Adrenal gland (tissue), 12 donors: ENCODE data around the gene IDH3A. TPM values are rescaled to one million over a fixed set of nuclear protein-coding genes. Genes with fewer than 3 reads are reported as not detected.

Source experiments
- DNase-seq, 7 donors: peaks; one replicate each; pipeline ENCODE4 v3.0.0-alpha.2; 2019 to 2020
- H3K27ac ChIP-seq, 5 donors: fragments of 200-600 bp; sonication (generic) in 4 of 5; 1 replicate in 3 of 5; 2 replicates in 2 of 5; pipeline versions ENCODE4 v1.5.1 to v1.8.0; 2016 to 2020; ENCODE audit warnings: mild to moderate bottlenecking in 1 of 5
- H3K27me3 ChIP-seq: fragments of 200-600 bp; 2 replicates; pipeline ENCODE4 v1.8.0; 2021
- H3K36me3 ChIP-seq, 2 donors: fragments of 200-600 bp; replicated peaks in 1 of 2; 1 replicate in 1 of 2; 2 replicates in 1 of 2; pipeline versions ENCODE4 v1.5.1 to v1.8.0; 2018 to 2022
- H3K4me1 ChIP-seq, 2 donors: fragments of 200-600 bp; replicated peaks in 1 of 2; 1 replicate in 1 of 2; 2 replicates in 1 of 2; pipeline versions ENCODE4 v1.5.1 to v1.8.0; 2018 to 2021
- H3K4me3 ChIP-seq, 4 donors: fragments of 200-600 bp; sonication (generic) in 3 of 4; one replicate each; pipeline ENCODE4 v1.5.1; 2016 to 2018
- H3K9me3 ChIP-seq, 3 donors: fragments of 200-600 bp; sonication (generic) in 1 of 3; replicated peaks in 1 of 3; 1 replicate in 2 of 3; 2 replicates in 1 of 3; pipeline versions ENCODE4 v1.5.1 to v1.8.0; 2016 to 2021
- CTCF ChIP-seq, 6 experiments: fragments of 450-650 bp in 4 of 6; fragments of 200-600 bp in 2 of 6; sonication (generic) in 1 of 6; IDR thresholded peaks; 1 replicate in 5 of 6; 2 replicates in 1 of 6; pipeline versions ENCODE4 v1.5.1 to v1.8.0; 2016 to 2021; ENCODE audit warnings: antibody characterized with exemption in 6 of 6, mild to moderate bottlenecking in 2 of 6, moderate library complexity in 1 of 6
- POLR2A ChIP-seq, 2 donors: fragments of 450-650 bp; IDR thresholded peaks; one replicate each; pipeline ENCODE4 v1.6.1; 2017; ENCODE audit warnings: antibody characterized with exemption in 2 of 2, mild to moderate bottlenecking in 2 of 2, moderate library complexity in 1 of 2
- WGBS, 4 donors: extraction: QIAGEN DNeasy Blood & Tissue Kit in 2 of 4; methylation state at CpG; one replicate each; pipeline versions ENCODE4 v1.1.5 to v1.1.7; 2013 to 2017; 5-methylcytosine and 5-hydroxymethylcytosine counted together
- intact Hi-C, 2 donors: fragments of 100-400 bp; cut with DNase I; formaldehyde crosslinking; loops; one replicate each; pipeline versions ENCODE4 v1.14.1 to v1.15.0; 2022 to 2023
- polyA plus RNA-seq, 3 donors: library from polyadenylated mRNA; stranded (reverse); fragments of 200-250 nt in 2 of 3; fragments of 350-450 nt in 1 of 3; fragmentation: Illumina TruSeq in 1 of 3; extraction: RNeasy Lipid Tissue Mini Kit (QIAGEN cat#74804) in 1 of 3; gene quantifications; one replicate each; pipeline ENCODE4 v1.2.3, GENCODE V29; 2013 to 2014
- total RNA-seq, 9 donors: library from RNA; depleted of rRNA in 4 of 9; stranded (reverse); fragments of >200 nt in 4 of 9; fragments of 120-200 nt in 1 of 9; fragmentation: NEBNext Ultra II Directional in 1 of 9; extraction: Animal tissue kit (Norgen Biotek cat#: 25700) in 1 of 9; gene quantifications; one replicate each; pipeline versions ENCODE4 v1.1.0 to v1.2.4, GENCODE V29; 2013 to 2023
- donor health status: healthy with polysubstance abuse.
- donor health status: Bipolar disorder and iron deficiency.
- donor health status: DM: yes; HTN: yes; CAD: no.
- donor health status: DM: no; HTN: no; CAD: no.
- donor health status: DM: no; HTN: no; CAD: no.
- donor health status: DM: yes; HTN: yes; CAD: no.

Gene IDH3A
- total and polyA plus RNA-seq, 12 donors: 26.9 to 392 (median 132) TPM

DNA sequence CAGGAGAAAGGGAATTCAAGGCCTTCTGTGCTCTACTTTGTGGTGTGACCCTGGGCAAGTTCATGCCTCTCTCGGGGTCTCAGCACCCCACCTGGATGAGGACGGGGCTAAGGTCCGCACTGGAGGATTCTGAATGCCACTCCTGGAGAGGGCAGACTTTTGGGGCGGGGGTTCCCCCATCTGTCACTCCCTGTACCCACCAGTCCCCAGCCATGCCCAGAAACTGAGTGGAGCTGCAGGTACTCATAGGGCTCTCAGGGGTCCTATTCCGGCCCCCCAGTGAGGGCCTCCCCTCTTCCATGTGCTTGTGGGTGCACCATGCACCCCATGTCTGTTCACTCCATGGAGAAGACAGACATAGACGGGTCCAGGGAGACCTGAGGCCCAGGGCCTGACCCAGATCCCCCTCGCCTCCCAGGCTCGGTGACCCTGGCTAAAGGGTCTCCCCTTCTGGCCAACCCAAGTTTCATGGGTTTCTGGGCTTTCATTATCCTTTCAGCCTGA lies 59.2 kb downstream of the IDH3A start:
- WGBS, 4 donors: 87 to 94% (median 92%) methylated on average over 3 to 8 of the region's 8 CpGs
- intact Hi-C loops: no loop called here
- H3K4me1 ChIP-seq: peaks cover 27 to 40% of the 10 kb centered on the region in 2 donors

GRCh38 chr15:78208887-78209645 lies 59.9 kb downstream of the IDH3A start:
- Histone ChIP-seq H3K4me3 (no peak overlapping the region), H3K4me1 (peaks cover 24 to 35% of the 10 kb centered on the region in 2 donors), H3K36me3 (no peaks in the 10 kb centered on the region), H3K27ac (no peak overlapping the region), H3K27me3 (no peaks in the 10 kb centered on the region), H3K9me3 (no peaks in the 10 kb centered on the region)
- TF ChIP-seq POLR2A (IDR thresholded peaks at IDR 0.05): no peak
- peak in 3 of 7 donors; percentile 13 to 38 (median 19) for DNase-seq
- intact Hi-C loops: no loop called here
- 89 to 93% (median 92%) methylated on average over 16 to 20 of the region's 20 CpGs for WGBS, 4 donors

More for the DNA sequence above, 59.2 kb downstream of the IDH3A start:
- H3K36me3 ChIP-seq: no peaks in the 10 kb centered on the region
- no peaks in the 10 kb centered on the region for H3K9me3 ChIP-seq
- no peaks in the 10 kb centered on the region for H3K27me3 ChIP-seq
- H3K4me3 ChIP-seq: no peak overlapping the region
- H3K27ac ChIP-seq: no peak overlapping the region
- peak in 3 of 7 donors; percentile 11 to 39 (median 17) for DNase-seq
- no peak for TF ChIP-seq CTCF (IDR thresholded peaks at IDR 0.05)
- TF ChIP-seq POLR2A (IDR thresholded peaks at IDR 0.05): no peak

DNA sequence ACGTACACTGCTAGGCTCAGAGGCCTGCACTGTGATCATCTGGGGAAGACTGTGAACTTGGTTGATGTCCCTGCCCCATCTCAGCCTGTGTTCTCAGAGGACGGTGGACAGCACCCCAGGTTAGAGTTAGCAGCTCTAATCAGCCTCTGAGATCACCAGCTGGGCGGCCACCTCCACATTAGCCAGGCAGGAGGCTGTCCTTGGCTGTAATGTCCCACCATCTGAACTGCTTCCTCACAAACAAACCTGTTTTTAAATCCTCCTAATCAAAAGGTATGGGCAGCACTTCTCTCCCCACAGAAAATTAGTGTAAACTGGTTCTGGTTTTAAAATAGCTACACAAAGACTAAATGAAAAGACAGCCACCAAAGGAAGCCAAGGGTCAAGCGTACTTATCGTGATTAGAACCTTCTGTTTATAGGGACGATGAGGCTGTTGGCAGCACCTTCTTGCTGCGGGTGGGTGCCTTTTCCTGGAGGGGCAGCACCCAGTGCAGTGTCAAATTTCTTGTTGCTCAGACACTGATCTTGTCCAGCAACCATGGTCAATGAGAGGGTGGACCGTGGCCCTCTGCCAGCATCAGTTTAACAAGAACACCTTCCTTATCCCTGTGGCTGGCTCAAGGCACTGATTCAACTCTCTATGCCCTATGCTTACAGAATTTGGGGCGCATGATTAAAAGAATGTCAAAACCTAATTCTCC lies 60.6 kb downstream of the IDH3A start:
- intact Hi-C loops: no loop called here
- 71 to 78% (median 76%) methylated on average over 7 to 9 of the region's 9 CpGs for WGBS, 4 donors
- H3K4me3 ChIP-seq: no peak overlapping the region
- TF ChIP-seq POLR2A (IDR thresholded peaks at IDR 0.05): no peak
- H3K4me1 ChIP-seq: peaks cover 25 to 34% of the 10 kb centered on the region in 2 donors
- no peaks in the 10 kb centered on the region for H3K9me3 ChIP-seq
- H3K36me3 ChIP-seq: no peaks in the 10 kb centered on the region
- no peaks in the 10 kb centered on the region for H3K27me3 ChIP-seq
- peak in 4 of 7 donors; percentile 15 to 57 (median 52) for DNase-seq
- no peak overlapping the region for H3K27ac ChIP-seq

DNA sequence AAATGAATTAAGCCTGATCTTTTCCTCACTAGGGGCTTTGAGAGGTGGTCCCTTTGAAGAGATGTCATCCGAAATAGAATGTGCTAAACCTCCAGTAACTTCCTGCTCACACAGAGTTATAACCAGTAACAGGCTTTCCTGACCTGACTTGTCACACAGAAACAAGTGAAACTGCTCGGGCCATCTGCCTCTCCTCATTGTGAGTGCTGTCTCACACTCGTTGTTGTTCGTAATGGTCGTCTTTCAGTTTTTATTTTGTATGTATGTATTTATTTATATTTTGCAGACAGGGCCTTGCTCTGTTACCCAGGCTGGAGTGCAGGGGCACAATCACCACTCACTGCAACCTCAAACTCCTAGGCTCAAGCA lies 61.2 kb downstream of the IDH3A start:
- Histone ChIP-seq H3K4me3 (no peak overlapping the region), H3K27ac (no peak overlapping the region), H3K27me3 (no peaks in the 10 kb centered on the region), H3K9me3 (no peaks in the 10 kb centered on the region), H3K36me3 (no peaks in the 10 kb centered on the region), H3K4me1 (peaks cover 22 to 29% of the 10 kb centered on the region in 2 donors)
- 80 to 88% (median 84%) methylated on average over 5 of the region's 5 CpGs for WGBS, 4 donors
- peak in 3 of 7 donors; percentile 7 to 35 (median 13) for DNase-seq
- intact Hi-C loops: no loop called here
- TF ChIP-seq CTCF (IDR thresholded peaks at IDR 0.05) (no peak), POLR2A (IDR thresholded peaks at IDR 0.05) (no peak)

DNA sequence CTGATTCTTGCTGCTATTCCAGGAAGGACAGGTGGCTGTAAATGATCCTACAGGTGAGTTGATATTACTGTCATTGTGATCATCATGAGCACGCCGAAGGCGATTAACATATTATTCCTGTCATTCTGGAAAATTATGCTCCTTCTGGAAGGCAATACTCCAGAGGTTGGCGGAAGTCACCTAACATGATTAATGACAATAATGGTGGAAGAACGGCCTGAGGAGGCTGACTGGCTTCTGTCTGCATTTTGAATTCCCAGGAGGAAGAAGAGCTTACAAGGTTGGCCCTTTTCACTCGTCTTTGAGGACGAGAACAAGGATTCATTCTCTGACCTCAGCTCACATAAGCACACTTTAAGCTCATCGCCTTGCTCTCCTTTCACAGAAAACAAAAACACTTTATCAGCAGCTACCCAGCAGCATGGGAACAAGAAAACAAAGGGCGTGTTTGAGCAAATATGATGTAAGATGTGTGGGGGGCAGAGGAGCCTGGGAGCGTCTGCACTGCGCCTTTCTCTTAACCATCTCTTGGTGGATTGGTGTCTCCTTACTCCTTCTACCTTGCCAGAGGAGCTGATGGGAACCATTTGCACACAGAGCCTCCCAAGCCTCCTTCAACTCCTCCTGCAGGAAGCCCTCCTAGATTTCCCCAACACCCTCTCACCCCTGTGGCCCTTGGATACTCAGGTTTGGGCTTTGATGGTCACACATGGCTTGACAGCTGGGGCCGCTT lies 62.2 kb downstream of the IDH3A start:
- 70 to 85% (median 78%) methylated on average over 12 of the region's 12 CpGs for WGBS, 4 donors
- no peak for TF ChIP-seq CTCF (IDR thresholded peaks at IDR 0.05)
- no peak for TF ChIP-seq POLR2A (IDR thresholded peaks at IDR 0.05)
- Histone ChIP-seq H3K9me3 (no peaks in the 10 kb centered on the region), H3K4me1 (peaks cover 29 to 32% of the 10 kb centered on the region in 2 donors), H3K4me3 (no peak overlapping the region), H3K36me3 (no peaks in the 10 kb centered on the region), H3K27me3 (no peaks in the 10 kb centered on the region), H3K27ac (no peak overlapping the region)
- intact Hi-C loops: no loop called here
- DNase-seq: peak in 2 of 7 donors; percentile 12 to 35
